GM10266 (cell line): Measurements from ENCODE around the gene CLEC1A.

ENCODE experiments used
- DNase-seq: peaks from one replicate; pipeline ENCODE4 v3.0.0; 2012; ENCODE audit errors: extremely low spot score
- TF ChIP-seq, protein P1 (sequence below): IDR thresholded peaks from 2 replicates; pipeline ENCODE4 v1.5.1; 2012; ENCODE audit warnings: mild to moderate bottlenecking, low read depth; ENCODE audit not compliant: control insufficient read depth, insufficient read depth; ENCODE audit errors: missing control alignments

Gene CLEC1A

DNA sequence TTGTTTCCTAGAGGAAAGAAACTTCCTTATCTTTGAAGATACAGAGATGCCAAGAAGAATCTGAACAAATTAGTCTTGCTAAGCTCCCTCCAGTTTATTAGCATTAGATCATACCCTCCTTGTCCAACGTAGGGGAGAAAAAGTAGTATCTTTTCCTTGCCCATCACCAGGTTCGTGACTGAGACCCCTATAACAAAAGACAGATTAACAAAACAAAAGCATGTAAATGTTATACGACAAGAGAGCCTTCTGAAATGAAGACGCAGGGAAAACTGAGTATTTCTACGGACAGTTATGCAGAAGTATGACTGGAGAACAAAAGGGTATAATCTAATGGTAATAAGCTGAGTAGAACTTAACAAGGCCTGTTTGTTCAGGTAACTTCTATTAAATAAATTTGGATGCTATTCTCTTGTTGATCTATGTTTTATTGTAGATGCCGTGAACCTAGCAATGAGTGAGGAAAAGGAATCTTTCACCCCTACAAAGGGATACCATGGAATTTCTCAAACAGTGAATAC is 34.1 kb upstream of the CLEC1A start:
- DNase-seq: no peak
- TF ChIP-seq, protein P1, sequence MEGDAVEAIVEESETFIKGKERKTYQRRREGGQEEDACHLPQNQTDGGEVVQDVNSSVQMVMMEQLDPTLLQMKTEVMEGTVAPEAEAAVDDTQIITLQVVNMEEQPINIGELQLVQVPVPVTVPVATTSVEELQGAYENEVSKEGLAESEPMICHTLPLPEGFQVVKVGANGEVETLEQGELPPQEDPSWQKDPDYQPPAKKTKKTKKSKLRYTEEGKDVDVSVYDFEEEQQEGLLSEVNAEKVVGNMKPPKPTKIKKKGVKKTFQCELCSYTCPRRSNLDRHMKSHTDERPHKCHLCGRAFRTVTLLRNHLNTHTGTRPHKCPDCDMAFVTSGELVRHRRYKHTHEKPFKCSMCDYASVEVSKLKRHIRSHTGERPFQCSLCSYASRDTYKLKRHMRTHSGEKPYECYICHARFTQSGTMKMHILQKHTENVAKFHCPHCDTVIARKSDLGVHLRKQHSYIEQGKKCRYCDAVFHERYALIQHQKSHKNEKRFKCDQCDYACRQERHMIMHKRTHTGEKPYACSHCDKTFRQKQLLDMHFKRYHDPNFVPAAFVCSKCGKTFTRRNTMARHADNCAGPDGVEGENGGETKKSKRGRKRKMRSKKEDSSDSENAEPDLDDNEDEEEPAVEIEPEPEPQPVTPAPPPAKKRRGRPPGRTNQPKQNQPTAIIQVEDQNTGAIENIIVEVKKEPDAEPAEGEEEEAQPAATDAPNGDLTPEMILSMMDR: no peak

- TF ChIP-seq, protein P1: no peak
- no peak for DNase-seq
These were observed 32.4 kb upstream of the CLEC1A start for GRCh38 chr12:10131111-10131690.

GRCh38 chr12:10130042-10130441 is 31.3 kb upstream of the CLEC1A start, which contains the start of gene CLEC7A:
CLEC7A (minus strand) TSS chr12:10130199; CDS start chr12:10130082, 117 bp downstream.
- TF ChIP-seq, protein P1: no peak
- DNase-seq: peak; percentile 40

- no peak for DNase-seq
- TF ChIP-seq, protein P1: no peak
These were observed 29.9 kb upstream of the CLEC1A start for GRCh38 chr12:10128687-10129086.

DNA sequence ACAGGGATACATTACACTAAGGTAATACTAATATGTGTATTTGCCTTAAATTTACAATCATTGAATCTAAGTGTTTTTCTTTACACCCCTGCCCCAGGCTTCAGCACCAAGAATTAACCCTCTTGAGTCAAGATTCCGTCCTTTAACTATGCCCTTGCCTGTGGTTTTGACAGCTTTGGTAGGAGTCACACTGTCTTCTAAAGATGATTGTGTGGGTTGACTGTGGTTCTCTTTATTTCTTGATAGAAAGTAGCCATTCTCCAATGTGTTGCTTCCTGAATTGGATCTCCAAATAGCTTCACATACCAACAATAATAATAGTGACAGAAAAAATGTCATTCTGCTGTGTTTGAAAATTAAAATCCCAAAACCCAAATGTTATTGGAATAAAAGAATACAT is 27.6 kb upstream of the CLEC1A start:
- TF ChIP-seq, protein P1: no peak
- no peak for DNase-seq

DNA sequence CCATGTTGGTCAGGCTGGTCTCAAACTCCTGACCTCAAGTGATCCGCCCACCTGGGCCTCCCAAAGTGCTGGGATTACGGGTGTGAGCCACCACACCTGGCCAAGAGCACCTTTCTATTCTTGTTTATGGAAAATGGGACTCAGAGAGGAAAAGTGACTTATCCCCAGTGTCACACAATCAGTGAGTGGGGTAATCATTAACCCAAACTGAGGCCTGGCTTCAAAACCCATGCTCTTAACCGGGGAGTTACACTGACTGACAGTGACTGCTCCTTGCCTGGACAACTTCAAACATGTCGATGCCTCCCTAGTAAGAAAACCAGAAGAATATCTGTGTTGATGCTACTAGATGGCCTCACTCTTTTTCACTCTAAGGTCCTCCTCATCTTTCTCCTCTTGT is 23.9 kb upstream of the CLEC1A start:
- DNase-seq: no peak
- TF ChIP-seq, protein P1: no peak

- DNase-seq: no peak
- TF ChIP-seq, protein P1: no peak
These were observed 22.5 kb upstream of the CLEC1A start for GRCh38 chr12:10121278-10121677.
